ENCODE data around the gene CHTF8.

- TF ChIP-seq CTCF (IDR thresholded peaks at IDR 0.05; ENCODE audit: poor library complexity) (no peak), EZH2phosphoT487 (IDR thresholded peaks at IDR 0.05; ENCODE audit: low read depth, severe bottlenecking, unreplicated experiment) (no peak)
Measured at GRCh38 chr16:69079697-69080096, 52.7 kb downstream of the CHTF8 start.
